HG02642 (cell line): Measurements from ENCODE around the gene FAM219A.

ENCODE experiments used
- ATAC-seq: cut with Tn5 transposase; IDR thresholded peaks from one replicate; pipeline ENCODE4 v1.9.1; 2021; ENCODE audit warnings: mild to moderate bottlenecking; ENCODE audit not compliant: unreplicated experiment, poor library complexity

Gene FAM219A

DNA sequence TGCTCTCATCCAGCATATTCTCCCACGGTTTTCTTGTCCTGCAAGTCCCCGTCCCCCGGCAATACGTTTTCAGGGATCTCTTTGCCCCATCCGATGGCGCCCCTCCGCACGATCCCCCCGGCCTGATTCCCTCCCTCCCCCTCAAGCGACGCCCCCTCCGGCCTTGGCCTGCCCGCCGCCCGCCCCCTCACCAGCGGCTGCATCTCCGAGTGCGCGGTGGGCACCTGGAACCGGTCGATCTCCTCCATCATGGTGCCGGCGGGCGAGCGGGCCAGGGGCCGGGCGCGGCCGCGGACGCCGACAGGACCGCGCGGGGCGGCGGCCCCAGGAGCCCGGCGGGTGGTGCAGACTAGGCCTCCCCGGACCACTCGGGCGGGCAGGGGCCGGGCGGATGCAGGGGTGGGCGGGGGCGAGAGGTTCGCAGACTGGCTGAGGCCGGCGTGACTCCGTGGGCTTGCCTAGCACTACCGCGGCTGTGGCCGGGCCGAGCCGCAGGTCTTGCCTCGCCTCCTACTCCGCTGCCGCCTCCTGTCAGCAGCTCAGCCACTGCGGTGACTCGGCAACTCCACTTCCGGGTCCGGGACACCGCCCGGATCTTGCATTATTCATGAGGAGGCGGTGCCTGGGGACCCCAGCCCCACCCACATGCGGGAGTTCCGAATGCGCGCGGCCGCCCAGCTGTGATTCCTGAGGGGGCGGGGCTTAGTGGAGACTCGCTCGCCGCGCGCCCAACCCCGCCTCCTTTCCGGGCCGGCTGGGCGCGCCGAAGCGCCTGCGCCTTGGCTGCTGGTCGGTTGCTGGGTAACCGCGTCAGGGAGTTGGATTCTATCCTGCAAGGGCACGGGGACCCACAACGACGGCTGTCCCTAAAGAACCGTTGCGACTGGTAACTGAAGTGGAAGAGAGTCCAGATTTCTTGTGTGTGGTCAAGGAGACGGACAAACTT, at the start of gene FAM219A, which contains the start of gene DNAI1:
Gene FAM219A (minus strand): TSS at position 558 of the 946 bp plus-strand sequence. CDS start 307 bp downstream, at position 251.
Gene DNAI1 (plus strand): TSS at position 793 of the 946 bp plus-strand sequence. CDS start 201 bp downstream, outside the sequence.
- ATAC-seq: peak; percentile 98

GRCh38 chr9:34507966-34508365, 49.6 kb upstream of the FAM219A start:
- no peak for ATAC-seq

DNA sequence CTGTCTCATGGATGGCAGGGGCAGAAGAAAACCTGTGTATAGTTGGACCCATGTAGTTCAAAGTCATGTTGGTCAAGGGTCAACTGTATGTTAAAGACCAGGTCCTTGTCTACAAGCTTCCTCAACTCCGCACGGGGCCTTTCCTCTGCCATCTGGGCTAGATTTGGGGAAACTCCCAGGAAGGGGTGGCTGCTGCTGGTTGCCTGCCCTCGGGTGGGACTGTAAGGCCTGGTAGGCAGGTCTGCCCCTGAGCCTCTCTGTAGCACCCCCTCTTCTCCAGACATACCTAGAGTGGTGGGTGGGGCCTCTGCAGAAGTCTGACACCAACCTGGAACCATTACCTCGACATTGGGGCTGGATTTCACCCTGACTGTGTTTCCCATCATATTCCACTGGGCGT, 49.2 kb upstream of the FAM219A start:
- ATAC-seq: no peak

DNA sequence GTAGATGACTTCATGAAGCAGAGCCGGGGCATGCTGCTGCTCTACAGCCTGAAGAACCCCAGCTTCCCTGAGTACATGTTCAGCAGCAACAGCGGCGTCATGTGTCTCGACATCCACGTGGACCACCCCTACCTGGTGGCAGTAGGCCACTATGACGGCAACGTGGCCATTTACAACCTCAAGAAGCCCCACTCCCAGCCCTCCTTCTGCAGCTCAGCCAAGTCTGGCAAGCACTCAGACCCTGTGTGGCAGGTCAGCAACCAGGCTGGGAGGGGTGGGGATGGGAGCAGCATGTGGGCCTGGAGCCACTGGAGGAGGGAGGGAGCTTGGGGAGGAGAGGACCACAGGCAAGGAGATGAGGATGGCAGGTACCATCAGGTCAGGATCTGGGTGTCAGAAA, 48.3 kb upstream of the FAM219A start:
- ATAC-seq: no peak

- ATAC-seq: no peak
These were observed 47.2 kb upstream of the FAM219A start for GRCh38 chr9:34505370-34506120.

DNA sequence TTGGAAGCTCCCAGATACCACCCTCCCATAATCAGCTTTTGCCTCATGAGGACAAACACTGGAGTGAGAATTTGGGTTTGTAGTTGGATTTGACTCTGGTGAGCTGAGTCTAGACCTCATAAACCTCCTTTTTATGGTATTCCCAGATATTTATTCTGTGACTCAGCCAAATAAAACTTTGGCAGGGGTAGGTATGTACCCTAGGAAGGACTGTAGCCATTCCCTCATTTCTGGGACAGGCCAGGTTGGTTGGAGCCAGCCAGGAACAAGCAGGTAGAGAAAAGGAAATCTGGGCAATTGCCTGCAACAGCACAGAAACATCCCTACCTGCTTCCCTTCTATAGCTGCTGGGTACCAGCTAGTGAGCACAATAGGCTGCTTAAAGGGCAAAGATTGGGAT, 45.0 kb upstream of the FAM219A start:
- no peak for ATAC-seq

DNA sequence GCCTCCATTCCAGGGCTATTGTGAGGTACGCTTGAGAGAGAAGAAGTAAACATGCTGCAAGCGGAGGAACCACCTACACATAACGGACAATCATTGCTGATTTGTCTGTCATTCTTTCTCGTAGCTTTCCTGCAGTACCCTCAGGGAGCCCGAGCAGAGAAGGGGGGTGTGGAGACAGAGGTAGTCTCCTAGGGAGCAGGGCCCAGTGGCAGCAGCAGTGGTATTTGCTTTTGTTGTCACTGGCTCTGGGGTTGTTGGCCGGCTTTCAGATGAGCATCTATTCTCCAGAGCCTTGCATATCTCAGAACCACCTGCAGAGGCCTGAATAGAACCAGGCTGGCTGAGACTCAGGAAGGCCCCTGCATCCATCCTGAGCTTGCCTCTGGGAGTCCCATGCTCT, 44.5 kb upstream of the FAM219A start:
- no peak for ATAC-seq

DNA sequence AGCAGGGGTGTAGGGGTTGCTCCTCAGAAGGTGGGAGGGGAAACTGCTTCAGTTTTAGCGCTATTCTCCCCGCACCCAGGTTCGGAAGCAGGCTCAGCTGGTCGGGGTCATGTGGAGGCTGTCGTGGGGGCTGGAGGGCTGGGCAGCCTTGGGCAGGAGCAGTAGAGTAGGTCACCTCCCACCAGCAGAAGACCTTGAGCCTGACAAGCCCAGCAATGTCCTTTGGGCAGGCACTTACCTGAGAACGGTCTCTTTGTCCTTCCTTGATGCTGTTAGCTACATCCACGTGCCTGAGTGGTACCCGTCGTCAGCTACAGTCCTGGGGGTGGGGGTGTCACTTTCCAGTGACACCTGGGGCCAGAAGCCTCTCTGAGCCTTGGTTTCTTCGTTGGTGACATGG, 44.1 kb upstream of the FAM219A start:
- no peak for ATAC-seq

GRCh38 chr9:34501889-34502425, 43.6 kb upstream of the FAM219A start:
- no peak for ATAC-seq

GRCh38 chr9:34501372-34501771, 43.0 kb upstream of the FAM219A start:
- ATAC-seq: no peak

DNA sequence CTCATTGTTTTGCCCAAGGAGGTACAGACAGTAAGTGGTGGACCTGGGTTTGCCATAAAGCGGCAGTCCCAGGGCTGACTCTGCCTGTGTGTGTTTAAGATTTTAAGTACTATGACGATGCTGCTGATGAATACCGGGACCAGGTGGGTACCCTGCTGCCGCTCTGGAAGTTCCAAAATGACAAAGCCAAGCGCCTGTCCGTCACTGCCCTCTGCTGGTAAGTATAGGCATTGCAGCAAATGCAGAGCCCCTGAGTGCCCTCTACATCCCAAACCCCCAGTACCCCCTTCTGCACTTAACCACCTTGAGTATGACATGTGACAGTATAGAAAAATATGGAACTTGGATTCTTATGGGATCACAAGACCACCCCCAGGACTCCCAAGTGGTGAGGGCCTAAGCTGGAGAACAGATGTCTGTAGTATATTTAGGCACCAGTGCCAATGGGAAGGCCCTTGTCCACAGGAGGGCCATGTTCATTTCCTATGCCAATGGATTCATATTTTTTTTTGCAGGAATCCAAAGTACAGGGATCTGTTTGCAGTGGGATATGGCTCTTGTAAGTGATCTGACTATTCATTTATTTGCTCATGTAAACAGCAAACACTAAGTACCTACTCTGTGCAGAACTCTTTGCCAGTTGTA, 42.4 kb upstream of the FAM219A start:
- ATAC-seq: no peak

DNA sequence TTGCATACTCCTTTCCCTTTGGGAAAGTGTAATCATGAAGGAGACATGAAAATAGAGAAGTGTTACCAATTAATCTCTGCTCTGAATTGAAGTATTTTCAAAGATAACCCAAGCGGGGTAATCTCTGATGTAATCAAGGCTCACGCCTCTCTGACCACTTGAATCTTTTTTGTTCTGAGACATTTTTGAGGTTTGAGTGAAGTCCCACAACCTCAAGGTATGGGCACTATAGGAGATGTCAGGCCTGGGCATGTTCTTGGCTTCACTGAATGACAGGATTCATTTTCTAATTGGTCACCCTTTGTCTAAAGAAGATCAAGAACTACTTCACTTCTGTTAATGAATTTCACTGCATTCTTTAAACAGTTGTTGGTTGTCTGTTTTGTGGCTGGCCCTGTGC, 40.7 kb upstream of the FAM219A start:
- ATAC-seq: no peak

DNA sequence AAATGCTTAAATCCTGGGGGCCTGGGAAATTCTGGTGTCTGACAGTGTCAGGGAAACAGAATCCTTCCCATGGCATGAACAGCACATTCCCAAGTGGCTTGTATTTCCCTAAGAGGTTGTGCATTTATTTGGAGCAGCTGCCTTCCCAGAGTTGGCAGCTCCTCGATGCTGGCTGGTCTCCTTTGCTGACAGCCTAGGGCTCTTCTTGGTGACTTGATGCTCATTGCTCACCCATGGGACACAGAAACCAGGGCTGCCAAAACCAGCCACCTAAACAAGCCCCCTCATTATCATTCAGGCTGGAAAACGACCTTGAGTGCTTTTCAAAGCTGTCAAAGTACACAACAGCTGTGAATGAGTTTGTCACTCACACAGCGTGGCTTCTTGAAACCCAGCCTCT, 40.2 kb upstream of the FAM219A start:
- no peak for ATAC-seq

GRCh38 chr9:34496149-34496712, 37.9 kb upstream of the FAM219A start:
- no peak for ATAC-seq

DNA sequence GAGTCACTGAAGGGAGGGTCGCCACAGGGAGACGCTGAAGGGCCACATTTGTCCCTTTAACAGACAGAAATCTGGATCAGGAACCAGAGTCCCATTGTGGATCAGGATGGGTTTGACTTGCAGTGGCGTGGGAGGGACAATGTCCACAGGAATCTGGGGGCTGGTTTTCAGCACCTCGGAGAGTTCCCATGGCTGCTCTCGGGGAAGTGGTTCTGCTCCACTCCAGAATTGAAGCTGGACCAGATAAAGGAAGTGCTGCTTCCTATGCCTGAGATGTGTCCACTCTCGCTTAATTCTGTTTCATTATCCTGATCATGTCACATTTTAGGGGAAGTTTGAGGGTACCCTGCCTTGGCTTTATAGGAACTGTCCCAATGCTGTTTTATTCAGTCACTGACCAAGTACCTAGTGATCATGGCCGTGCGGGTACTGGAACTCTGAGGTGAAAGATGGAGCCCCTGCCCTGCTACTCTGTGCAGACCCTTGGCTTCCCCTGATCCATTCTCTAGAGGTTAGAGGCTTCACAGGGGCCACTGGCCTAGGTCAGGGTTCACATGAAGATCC, 35.7 kb upstream of the FAM219A start:
- ATAC-seq: no peak

- no peak for ATAC-seq
These were observed 33.7 kb upstream of the FAM219A start for GRCh38 chr9:34492051-34492450.

DNA sequence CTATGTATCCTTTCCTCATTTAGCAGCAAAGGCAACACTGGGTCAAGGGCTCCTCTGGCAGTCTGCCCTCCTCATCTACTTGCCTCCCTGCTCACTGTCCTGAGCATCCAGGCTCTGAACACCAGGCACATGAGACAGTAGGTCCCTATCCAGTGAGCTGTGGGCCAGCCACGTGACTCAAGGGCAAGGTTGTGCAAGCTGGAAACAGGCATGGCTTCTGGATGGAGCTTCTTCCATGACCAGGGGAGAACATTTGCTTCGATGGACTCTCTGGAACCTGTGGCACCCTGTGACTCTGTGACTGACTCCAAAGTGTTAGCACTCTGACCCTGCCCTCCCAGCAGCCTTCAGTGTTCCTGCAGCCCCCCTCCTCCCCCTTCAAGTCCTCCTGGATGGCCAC, 33.2 kb upstream of the FAM219A start:
- no peak for ATAC-seq

GRCh38 chr9:34490760-34491159, 32.4 kb upstream of the FAM219A start:
- ATAC-seq: no peak

GRCh38 chr9:34490360-34490759, 32.0 kb upstream of the FAM219A start:
- ATAC-seq: no peak

GRCh38 chr9:34486572-34486971, 28.2 kb upstream of the FAM219A start:
- ATAC-seq: no peak
